SH-SY5Y (cell line): ENCODE data around the gene MAST4.

Experiments used
- GATA2 ChIP-seq: IDR thresholded peaks from 2 replicates; pipeline ENCODE4 v1.6.1; 2011; ENCODE audit warnings: mild to moderate bottlenecking, low read depth, low read length
- GATA3 ChIP-seq: IDR thresholded peaks from 2 replicates; pipeline ENCODE4 v1.6.1; 2011; ENCODE audit warnings: low read depth, mild to moderate bottlenecking, low read length, moderate library complexity

The MAST4 gene

DNA sequence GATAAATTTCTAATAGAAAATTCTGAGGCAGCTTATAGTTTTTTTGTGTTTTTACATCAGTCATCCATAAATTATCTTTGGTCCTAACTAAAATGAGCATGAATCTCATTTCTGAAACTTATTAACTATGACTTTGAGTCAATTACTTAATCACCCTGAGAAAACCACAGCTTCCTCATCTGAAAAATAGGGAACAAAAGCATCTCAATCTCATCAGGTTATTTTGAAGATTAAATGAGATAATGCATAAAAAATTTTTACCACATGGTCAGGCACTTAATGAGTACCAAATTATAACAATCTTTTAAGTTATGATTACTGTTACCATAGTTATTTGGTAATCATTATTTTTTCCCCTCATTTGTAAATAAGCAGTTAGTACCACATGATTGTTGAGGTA, 279.1 kb downstream of the MAST4 start:
- TF ChIP-seq GATA2 (no peak), GATA3 (no peak)

DNA sequence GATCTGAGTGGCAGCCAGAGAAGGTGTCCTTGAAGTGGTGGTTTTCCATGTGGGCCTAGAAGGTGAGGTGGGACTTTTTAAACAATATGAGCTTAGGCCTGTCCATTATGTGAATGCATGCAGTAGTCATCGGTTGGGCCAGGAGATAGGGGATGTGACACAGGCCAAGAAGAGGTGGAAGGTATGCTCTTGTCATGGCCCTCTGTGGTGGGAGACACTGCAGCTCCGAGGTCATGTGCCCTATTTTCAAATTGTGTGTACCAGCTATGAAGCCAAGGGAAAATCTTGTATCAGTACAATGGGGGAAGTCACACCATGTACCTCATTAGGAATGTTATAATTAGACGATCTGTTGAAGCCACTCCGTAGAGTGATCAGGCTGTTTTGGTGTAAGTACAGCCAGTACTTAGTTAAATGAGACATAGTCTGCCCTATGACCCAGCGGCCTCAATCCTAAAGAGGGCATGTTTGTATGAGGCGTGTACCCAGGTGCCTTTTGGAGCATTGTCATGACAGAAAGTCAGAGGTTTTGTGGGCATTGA, 280.1 kb downstream of the MAST4 start:
- no peak for TF ChIP-seq GATA2

DNA sequence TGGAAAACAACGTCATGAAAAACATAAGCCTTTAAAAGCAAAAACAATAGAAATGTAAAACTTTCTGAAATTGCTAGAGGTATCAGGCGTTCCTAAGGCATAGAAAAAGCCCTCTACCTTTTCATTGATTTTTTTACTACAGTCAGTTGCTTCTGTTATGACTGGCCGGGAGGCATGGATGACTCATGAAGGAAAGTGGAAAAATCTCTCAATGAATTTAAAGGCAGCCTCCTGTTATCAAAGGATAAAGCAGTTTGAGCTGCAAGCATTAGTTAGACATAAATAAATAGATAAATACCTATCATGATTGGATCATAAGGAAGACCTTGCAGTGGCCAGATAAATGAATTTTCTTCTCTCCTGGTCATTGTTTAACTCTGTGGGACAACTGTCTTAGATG, 281.6 kb downstream of the MAST4 start:
- TF ChIP-seq GATA2: no peak
- no peak for TF ChIP-seq GATA3

DNA sequence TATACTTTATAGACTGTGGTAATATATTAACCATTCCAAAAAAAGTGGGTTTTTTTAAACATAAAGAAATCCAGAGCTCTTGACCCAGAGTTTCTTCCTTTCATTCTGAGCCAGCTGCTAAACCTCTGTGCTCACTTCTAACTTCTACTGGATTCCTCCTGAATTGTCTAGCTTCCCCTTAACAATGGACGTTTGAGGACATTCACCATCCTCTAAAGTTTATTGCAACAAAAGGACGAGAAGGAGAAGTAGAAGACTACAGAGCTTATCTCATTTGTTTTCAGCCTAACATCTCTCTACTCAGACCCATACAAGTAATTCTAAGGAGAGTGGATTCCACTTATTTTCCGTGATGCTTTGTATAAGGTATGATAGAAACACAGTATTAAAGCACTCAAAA, 284.2 kb downstream of the MAST4 start:
- TF ChIP-seq GATA2 (no peak), GATA3 (no peak)

DNA sequence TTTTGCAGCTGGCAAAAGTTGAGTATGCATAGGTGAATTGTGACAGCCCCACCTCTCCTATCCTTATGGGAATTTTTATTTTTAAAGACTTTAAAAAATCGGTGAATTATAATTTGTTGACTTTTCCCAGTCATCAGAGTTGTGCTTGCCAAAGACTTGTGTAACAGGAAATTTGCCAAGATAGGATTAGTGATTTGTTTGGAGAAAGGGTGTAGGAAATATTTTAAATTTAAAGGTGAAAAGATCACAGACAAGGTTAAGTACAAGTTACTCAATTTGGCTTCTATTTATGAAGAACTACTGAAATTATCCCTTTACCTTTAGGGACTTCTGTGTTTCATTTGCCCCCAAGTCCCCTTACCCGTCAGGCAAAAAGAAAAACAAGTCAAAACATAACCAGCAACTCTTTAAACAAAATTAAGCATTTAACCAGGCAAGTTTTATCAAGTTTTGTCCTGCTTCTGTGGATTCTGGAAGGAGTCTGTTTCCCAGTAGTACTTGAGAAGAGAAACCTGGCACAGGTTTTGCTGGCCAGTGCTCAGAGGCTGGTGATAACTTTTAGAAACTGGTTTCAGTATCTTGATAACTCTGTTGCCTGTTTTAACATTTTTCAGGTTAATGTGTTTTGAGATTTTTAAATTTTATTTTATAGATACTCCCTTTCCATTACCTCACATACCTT, 285.4 kb downstream of the MAST4 start:
- TF ChIP-seq GATA2: no peak

DNA sequence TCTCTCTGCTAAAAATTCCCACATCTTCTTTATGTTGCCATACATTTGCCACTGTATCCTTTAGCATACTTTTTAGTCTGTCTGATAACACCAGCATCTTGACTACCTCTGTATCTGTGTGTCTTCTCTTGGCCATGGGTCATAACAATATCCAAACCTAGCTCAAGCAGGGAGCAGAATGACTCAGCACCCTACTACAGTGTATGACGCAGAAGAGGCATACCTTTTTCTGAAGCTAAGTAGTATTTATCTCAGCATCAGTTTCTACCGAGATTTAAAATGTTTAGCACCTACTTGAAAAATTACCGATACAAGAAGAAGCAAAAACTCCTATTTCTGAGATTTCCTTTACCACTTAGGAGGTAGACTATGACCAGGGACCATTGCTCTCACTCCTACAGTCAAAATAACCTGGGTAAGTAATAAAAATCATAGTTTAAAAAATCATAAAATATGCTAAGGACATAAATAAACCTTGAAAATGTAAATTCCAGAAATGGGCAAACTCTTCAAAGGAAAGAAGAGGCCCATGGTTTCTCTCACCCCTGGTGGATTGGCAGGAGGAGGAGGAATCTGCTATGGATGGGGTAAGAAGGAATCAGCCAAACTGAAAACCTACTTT, 286.5 kb downstream of the MAST4 start:
- TF ChIP-seq GATA3: no peak
- no peak for TF ChIP-seq GATA2

DNA sequence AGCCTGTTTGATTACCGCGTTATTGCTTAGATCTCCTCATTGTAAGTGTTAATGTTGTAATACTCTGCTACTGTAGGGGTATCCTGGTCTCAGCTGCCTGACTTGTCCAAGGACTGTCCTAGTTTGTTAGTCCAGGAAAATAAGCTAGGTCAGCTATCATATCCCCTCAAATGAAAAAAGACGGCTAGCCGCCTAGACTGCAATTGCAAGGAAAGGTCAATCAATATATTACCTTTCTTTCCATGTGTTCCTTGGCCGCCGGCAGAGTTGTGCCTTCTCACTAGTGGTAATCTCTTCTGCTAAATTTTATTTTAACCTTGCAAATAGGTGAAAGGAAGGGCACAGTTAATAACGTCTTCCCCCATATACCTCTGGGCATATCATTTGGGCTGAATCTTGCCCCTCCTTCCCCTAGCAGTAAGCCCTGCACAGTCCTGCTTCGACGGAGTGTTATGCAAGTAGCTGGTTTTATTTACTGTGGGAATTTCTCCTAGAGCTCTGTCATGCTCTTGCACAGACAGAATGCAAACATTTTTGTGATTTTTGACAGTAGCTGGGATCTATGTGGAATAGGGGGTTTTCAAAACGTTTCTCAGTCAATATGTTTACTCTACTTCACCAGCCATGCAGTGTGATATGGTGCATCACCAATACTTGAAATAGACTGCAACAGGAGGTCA, 288.5 kb downstream of the MAST4 start:
- TF ChIP-seq GATA2: no peak
- no peak for TF ChIP-seq GATA3

DNA sequence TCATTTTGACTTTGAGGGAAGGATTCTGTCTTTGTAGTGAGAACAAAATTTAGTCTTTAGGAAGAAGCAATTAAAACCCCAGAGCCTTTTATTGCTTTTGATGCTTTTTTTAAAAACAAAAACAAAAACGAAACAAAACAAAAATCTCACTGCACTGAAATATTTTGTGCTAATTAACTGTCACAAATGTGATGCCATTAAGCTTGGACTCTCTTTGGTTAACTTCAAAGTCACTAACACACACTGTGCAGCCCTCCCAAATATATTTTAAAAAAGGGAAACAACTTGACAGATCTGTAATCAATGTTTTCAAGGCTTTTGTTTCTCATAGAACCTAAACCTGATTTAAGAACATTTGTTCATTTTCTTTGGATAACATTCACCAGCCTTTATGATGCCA, 290.7 kb downstream of the MAST4 start:
- TF ChIP-seq GATA2: no peak
- TF ChIP-seq GATA3: no peak

DNA sequence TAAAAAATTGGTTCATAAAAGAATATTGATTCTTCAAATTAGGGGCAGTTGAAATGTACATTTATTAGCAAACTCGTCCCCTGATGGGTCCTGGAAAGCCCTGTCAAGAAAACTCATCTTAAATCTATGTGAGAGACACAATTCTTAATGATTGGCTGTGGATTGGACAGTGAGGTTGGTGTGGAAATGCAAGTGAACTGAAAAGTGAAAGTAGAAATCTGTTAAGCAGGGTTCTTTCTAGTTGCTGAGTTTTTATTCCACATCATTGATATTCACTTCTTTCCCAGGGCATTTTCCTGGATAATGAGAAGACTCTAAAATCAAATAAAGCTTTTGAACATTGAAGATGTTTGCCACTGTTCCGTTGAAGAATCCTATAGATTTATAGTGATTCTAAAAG, 292.4 kb downstream of the MAST4 start:
- no peak for TF ChIP-seq GATA2

DNA sequence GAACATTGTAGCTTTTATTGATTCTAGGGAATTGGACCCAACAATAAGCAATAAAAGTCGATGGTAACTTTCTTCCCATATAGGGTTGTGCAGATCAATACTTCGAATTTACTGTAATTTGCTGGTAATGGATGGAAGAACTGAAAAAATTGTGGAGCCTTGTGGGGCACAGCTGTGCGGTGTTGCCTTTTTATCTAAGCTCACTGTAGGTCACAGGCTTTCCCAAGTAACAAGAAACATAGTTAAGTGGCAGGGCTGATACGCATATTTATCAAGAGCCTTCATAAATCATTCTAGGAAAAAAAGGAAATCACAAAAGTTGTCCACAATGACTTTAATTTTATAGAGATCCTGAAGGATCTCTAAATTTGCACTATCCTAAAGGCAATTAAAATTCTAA, 292.9 kb downstream of the MAST4 start:
- TF ChIP-seq GATA2 (no peak), GATA3 (no peak)

DNA sequence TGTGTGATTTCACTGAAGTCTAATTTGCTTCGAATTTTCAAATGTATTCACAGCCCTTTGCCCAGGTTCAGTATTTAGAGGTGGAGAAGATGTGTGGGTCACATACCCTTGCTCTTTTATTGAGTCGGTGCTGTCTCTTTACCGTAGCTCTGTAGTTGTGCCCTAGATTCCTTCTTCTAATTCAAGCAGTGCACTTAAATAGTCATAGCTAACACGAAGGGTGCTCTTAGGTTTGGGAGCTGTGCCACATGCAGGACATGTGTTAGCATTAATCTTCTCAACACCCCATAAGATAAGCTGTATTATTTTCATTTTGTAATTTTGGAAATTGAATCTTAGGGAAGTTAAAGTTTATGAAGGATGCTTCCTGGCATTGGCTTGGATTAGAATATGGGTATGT, 293.3 kb downstream of the MAST4 start:
- TF ChIP-seq GATA3: no peak
- no peak for TF ChIP-seq GATA2

DNA sequence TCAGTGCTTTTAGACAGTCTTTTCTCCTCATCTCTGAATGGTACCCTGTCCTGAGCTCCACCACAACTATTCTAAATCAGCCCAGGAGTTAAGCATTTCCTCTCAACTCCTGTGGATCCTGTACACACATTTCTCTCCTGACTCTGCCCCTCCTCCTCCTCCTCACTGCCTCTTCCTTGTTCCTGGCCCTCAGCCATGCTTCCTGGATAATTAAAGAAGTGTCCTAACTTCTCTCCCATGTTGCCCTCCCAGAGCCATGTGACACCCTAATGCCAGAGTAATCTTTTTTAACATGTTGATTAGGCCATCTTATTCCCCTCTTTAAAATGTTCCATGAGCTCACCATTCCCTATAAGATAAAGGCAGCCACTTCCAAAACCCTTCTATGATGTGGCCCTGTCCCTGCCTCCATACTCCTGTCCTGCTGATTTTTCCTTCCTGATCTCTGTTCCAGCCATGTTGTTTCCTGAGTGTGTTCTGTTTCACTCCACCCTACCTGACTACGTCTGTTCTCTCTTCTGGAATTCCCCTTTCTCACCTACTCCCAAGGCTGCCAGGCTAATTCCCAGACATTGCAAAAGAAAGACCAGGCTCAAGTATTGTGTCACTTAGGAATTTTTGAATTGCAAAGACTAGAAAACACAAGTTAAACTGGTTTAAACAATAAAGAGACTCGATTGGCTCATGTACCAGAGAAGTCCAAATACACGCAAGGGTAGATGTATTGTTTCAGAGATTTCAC, 295.2 kb downstream of the MAST4 start:
- TF ChIP-seq GATA3 (no peak), GATA2 (no peak)

DNA sequence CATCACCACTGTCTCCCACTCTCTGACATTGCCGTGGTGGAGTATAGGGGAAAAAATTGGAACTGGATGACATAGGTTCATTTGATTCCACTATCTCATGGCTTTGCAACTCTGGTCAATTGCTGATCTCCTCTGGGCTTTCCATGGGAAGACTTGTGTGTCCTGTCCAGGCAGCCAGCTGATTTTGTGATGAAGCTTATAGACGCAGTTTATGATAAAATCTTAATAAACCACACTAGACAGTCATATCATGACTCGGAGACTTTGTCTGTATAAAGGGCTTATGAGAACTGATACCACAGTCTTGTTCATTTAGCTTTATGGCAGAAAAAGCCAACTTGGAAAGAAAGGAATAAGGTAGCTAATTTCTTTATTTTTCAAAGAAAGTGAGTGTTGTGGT, 296.5 kb downstream of the MAST4 start:
- TF ChIP-seq GATA2 (no peak), GATA3 (no peak)

DNA sequence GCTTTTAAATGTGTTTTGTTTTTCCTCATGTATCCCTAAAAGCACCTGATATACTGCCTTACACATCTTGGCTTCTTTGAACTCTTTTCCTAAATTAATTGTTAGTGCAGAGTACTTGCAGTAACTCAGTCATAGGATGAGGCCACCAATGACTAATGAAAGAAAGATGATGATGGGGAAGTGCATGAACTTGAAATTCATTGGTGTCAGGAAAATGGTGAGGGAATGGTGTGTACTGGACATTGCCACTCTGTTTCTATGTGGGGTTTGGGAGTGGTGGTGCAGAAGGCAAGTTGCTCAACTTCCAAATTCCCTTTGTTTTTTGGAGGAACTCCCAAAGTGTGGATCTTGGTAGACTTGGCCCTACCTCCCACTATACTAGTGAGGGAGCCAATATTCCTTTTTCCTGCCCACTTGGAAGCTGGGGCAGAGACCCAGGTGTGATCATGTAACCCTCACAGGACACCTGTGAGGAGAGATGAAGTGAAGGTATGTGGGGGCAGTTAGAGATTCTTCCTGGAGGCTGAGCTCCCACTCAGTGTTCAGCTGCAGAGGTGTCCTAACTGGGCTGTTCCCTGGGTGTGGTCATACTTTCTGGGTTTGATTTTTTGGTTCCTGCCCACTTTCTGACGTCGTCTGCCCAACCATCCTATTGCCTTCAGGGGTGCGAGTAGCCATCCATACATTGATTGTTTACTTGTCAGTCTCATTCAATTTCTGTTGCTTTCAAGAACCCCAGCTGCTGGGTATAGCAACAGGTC, 298.5 kb downstream of the MAST4 start:
- no peak for TF ChIP-seq GATA3
- TF ChIP-seq GATA2: no peak
